Stomach (tissue), 4 donors: ENCODE measurements around the gene TP53TG3D.
"Not testable (repeated sequence)": the region's sequence is repeated elsewhere in the genome, so short reads cannot be mapped to it uniquely, and the experiment has no call there.

Experiments
- CTCF ChIP-seq, 7 experiments: fragments of 450-650 bp in 4 of 7; fragments of 200-600 bp in 3 of 7; sonication (generic) in 3 of 7; IDR thresholded peaks; one replicate each; pipeline ENCODE4 v1.5.1; 2016 to 2019; ENCODE audit warnings: antibody characterized with exemption in 7 of 7, control low read depth in 2 of 7, mild to moderate bottlenecking in 1 of 7
- EP300 ChIP-seq: sonication (generic); formaldehyde crosslinking; IDR thresholded peaks from one replicate; pipeline ENCODE4 v1.6.1; 2017; ENCODE audit warnings: antibody characterized with exemption
- POLR2A ChIP-seq, 4 donors: fragments of 450-650 bp; IDR thresholded peaks; one replicate each; pipeline ENCODE4 v1.6.1; 2016; ENCODE audit warnings: antibody characterized with exemption in 4 of 4, control low read depth in 2 of 4, mild to moderate bottlenecking in 1 of 4, moderate library complexity in 1 of 4

GRCh38 chr16:32252986-32253385 lies at the start of gene TP53TG3D:
- TF ChIP-seq POLR2A (IDR thresholded peaks at IDR 0.05); CTCF (IDR thresholded peaks at IDR 0.05); EP300: not testable (repeated sequence)
